ENCODE measurements around the gene C1orf198.

GRCh38 chr1:230796626-230797025 lies 71.7 kb downstream of the C1orf198 start:
- no peak for TF ChIP-seq CTCF (conservative IDR thresholded peaks at IDR 0.05)
- no peak for TF ChIP-seq ZFX (IDR thresholded peaks at IDR 0.05)

Data from C4-2B (cell line).